Measurements from ENCODE around the gene DLK2. TPM values are rescaled to one million over a fixed set of nuclear protein-coding genes. Genes with fewer than 3 reads are reported as not detected.
A peak's percentile ranks its signal among the peaks of the same experiment; 100 is the strongest.

DLK2 gene
- total and polyA plus RNA-seq, 2 of the 13 experiments (the other 11 are each of a cell fraction or from before 2014, with no cell fraction given), result 1.2 to 3.8 TPM

DNA sequence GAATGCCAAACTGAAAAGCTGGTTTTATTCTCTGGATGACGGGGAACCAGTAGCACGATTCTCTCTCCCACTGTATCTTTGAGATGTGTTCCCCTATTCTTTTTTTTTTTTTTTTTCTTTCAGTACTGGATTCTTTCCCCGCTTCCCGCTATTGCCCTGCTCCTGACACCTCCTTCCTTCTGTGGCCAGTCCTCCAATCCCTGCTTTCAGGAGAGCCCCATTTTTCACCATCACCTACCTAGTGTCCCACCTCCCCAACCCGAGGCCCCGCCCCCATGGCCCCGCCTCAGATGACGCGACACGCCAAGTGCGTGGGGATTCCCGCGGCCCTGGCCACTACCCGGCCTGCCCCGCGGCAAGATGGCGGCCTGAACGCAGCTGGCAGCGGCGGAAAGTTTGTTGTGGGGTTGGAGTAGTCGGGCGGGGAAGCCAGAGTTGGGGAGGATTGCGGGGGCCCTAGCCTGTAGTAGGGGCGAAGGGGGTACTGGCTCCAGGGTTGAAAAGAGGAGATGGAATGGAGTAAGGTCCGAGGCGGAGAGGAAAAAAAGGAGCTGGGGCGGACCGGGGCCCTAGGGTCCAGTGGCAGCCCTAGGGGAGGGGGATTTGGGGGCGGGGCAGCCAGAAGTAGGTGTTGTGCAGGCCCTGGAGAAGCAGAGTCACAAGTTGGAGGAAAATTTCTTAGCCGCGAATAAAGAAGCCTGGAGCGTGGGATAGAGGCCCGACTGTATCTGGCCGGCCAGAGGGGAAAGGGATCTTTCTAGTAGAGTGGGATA is 22.1 kb upstream of the DLK2 start, which contains the start of gene TJAP1 (continued):
- TF ChIP-seq, protein P1, sequence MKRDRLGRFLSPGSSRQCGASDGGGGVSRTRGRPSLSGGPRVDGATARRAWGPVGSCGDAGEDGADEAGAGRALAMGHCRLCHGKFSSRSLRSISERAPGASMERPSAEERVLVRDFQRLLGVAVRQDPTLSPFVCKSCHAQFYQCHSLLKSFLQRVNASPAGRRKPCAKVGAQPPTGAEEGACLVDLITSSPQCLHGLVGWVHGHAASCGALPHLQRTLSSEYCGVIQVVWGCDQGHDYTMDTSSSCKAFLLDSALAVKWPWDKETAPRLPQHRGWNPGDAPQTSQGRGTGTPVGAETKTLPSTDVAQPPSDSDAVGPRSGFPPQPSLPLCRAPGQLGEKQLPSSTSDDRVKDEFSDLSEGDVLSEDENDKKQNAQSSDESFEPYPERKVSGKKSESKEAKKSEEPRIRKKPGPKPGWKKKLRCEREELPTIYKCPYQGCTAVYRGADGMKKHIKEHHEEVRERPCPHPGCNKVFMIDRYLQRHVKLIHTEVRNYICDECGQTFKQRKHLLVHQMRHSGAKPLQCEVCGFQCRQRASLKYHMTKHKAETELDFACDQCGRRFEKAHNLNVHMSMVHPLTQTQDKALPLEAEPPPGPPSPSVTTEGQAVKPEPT (CRISPR knock-in tag; IDR thresholded peaks at IDR 0.05; ENCODE audit: low read depth), result 0 out of 2 replicates have a peak, but pooled peaks have one; percentile 52
- TF ChIP-seq, protein P2, sequence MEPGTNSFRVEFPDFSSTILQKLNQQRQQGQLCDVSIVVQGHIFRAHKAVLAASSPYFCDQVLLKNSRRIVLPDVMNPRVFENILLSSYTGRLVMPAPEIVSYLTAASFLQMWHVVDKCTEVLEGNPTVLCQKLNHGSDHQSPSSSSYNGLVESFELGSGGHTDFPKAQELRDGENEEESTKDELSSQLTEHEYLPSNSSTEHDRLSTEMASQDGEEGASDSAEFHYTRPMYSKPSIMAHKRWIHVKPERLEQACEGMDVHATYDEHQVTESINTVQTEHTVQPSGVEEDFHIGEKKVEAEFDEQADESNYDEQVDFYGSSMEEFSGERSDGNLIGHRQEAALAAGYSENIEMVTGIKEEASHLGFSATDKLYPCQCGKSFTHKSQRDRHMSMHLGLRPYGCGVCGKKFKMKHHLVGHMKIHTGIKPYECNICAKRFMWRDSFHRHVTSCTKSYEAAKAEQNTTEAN (CRISPR knock-in tag; conservative IDR thresholded peaks at IDR 0.05), result no peak
- TF ChIP-seq NONO (IDR thresholded peaks at IDR 0.05) (no peak), NONO (CRISPR knock-in tag; conservative IDR thresholded peaks at IDR 0.05) (peak; percentile 92), ZNF547 (CRISPR knock-in tag; IDR thresholded peaks at IDR 0.05) (no peak), SOX5 (CRISPR knock-in tag; IDR thresholded peaks at IDR 0.05; ENCODE audit: borderline replicate concordance) (no peak; the same call in 1 of the 2 replicates), ZNF234 (CRISPR knock-in tag; conservative IDR thresholded peaks at IDR 0.05) (no peak), CHD4 (IDR thresholded peaks at IDR 0.05; ENCODE audit: borderline replicate concordance, low read length) (no peak), ZNF619 (CRISPR knock-in tag; IDR thresholded peaks at IDR 0.05) (no peak), NBN (conservative IDR thresholded peaks at IDR 0.05) (no peak), ZKSCAN5 (CRISPR knock-in tag; IDR thresholded peaks at IDR 0.05) (0 out of 2 replicates have a peak, but pooled peaks have one; percentile 34), ZNF720 (CRISPR knock-in tag; IDR thresholded peaks at IDR 0.05) (no peak)
- TF ChIP-seq, protein P3, sequence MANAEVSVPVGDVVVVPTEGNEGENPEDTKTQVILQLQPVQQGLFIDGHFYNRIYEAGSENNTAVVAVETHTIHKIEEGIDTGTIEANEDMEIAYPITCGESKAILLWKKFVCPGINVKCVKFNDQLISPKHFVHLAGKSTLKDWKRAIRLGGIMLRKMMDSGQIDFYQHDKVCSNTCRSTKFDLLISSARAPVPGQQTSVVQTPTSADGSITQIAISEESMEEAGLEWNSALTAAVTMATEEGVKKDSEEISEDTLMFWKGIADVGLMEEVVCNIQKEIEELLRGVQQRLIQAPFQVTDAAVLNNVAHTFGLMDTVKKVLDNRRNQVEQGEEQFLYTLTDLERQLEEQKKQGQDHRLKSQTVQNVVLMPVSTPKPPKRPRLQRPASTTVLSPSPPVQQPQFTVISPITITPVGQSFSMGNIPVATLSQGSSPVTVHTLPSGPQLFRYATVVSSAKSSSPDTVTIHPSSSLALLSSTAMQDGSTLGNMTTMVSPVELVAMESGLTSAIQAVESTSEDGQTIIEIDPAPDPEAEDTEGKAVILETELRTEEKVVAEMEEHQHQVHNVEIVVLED (CRISPR knock-in tag; IDR thresholded peaks at IDR 0.05; ENCODE audit: borderline replicate concordance), result peak; percentile 97
- TF ChIP-seq, protein P4, sequence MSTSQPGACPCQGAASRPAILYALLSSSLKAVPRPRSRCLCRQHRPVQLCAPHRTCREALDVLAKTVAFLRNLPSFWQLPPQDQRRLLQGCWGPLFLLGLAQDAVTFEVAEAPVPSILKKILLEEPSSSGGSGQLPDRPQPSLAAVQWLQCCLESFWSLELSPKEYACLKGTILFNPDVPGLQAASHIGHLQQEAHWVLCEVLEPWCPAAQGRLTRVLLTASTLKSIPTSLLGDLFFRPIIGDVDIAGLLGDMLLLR (CRISPR knock-in tag; IDR thresholded peaks at IDR 0.05), result 0 out of 2 replicates have a peak, but pooled peaks have one; percentile 54
- TF ChIP-seq, protein P5, sequence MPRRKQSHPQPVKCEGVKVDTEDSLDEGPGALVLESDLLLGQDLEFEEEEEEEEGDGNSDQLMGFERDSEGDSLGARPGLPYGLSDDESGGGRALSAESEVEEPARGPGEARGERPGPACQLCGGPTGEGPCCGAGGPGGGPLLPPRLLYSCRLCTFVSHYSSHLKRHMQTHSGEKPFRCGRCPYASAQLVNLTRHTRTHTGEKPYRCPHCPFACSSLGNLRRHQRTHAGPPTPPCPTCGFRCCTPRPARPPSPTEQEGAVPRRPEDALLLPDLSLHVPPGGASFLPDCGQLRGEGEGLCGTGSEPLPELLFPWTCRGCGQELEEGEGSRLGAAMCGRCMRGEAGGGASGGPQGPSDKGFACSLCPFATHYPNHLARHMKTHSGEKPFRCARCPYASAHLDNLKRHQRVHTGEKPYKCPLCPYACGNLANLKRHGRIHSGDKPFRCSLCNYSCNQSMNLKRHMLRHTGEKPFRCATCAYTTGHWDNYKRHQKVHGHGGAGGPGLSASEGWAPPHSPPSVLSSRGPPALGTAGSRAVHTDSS (CRISPR knock-in tag; conservative IDR thresholded peaks at IDR 0.05), result no peak
- TF ChIP-seq, protein P6, sequence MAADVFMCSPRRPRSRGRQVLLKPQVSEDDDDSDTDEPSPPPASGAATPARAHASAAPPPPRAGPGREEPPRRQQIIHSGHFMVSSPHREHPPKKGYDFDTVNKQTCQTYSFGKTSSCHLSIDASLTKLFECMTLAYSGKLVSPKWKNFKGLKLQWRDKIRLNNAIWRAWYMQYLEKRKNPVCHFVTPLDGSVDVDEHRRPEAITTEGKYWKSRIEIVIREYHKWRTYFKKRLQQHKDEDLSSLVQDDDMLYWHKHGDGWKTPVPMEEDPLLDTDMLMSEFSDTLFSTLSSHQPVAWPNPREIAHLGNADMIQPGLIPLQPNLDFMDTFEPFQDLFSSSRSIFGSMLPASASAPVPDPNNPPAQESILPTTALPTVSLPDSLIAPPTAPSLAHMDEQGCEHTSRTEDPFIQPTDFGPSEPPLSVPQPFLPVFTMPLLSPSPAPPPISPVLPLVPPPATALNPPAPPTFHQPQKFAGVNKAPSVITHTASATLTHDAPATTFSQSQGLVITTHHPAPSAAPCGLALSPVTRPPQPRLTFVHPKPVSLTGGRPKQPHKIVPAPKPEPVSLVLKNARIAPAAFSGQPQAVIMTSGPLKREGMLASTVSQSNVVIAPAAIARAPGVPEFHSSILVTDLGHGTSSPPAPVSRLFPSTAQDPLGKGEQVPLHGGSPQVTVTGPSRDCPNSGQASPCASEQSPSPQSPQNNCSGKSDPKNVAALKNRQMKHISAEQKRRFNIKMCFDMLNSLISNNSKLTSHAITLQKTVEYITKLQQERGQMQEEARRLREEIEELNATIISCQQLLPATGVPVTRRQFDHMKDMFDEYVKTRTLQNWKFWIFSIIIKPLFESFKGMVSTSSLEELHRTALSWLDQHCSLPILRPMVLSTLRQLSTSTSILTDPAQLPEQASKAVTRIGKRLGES (CRISPR knock-in tag; IDR thresholded peaks at IDR 0.05; ENCODE audit: borderline replicate concordance), result no peak
